Measurements from ENCODE around the gene IL17RC. TPM values are rescaled to one million over a fixed set of nuclear protein-coding genes. Genes with fewer than 3 reads are reported as not detected.

IL17RC gene
- total and polyA plus RNA-seq, 2 donors (not counting 3 experiments of a cell fraction or from before 2014, with no cell fraction given), result 18.7 to 19.9 TPM

DNA sequence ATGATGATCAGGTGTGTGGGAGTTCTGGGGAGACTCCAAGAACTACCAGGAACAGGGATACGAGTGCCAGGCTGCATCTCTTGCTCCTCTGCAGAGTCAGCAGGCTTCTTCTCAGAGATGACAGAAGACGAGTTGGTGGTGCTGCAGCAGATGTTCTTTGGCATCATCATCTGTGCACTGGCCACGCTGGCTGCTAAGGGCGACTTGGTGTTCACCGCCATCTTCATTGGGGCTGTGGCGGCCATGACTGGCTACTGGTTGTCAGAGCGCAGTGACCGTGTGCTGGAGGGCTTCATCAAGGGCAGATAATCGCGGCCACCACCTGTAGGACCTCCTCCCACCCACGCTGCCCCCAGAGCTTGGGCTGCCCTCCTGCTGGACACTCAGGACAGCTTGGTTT lies 27.4 kb downstream of the IL17RC start:
- ChIA-PET CTCF (interaction anchor here (1.0 kb wide), 1 partner anchor 11 kb away, joined by 4 read pairs; the partner anchor contains the start of gene CRELD1), POLR2A (no interaction called here)

More for the DNA sequence above, 27.4 kb downstream of the IL17RC start:
- FAIRE-seq (no peak), DNase-seq (ENCODE audit: low read depth, low spot score) (no peak)
- no peaks in the 10 kb centered on the region for H3K27me3 ChIP-seq (ENCODE audit: control insufficient read depth in 2 of 2, insufficient read depth in 2 of 2, low read length in 2 of 2)
- dilution Hi-C loops (cut with MboI; ENCODE audit: extremely low pct_ligation_motif_present, low sequenced_read_pairs), result no loop called here
- no peaks in the 10 kb centered on the region for H3K9me3 ChIP-seq (replicated peaks; ENCODE audit: control insufficient read depth, insufficient read depth, low read length)
- intact Hi-C loops (cut with micrococcal nuclease), result no loop called here
- no peaks in the 10 kb centered on the region for H3K9me1 ChIP-seq (replicated peaks; ENCODE audit: control insufficient read depth, extremely low read depth, insufficient read depth, low read length)
- H2AFZ ChIP-seq (ENCODE audit: low read depth, low read length), result no peak overlapping the region
- no peaks in the 10 kb centered on the region for H3K79me2 ChIP-seq (ENCODE audit: control insufficient read depth, insufficient read depth, low read length)
- H4K20me1 ChIP-seq (replicated peaks; ENCODE audit: control insufficient read depth, extremely low read depth, insufficient read depth, low read length), result no peaks in the 10 kb centered on the region
- TF ChIP-seq POLR2AphosphoS5 (IDR thresholded peaks at IDR 0.05; ENCODE audit: insufficient read depth, low read depth, low read length) (no peak), POLR2A (IDR thresholded peaks at IDR 0.05; ENCODE audit: low read depth, low read length) (no peak), GATA2 (IDR thresholded peaks at IDR 0.05; ENCODE audit: insufficient read depth, insufficient read length, low read depth, low read length) (no peak), JUN (IDR thresholded peaks at IDR 0.05; ENCODE audit: borderline replicate concordance, insufficient read depth, insufficient read length, low read depth) (no peak), MYC (IDR thresholded peaks at IDR 0.05; ENCODE audit: low read depth, low read length) (no peak), FOS (IDR thresholded peaks at IDR 0.05; ENCODE audit: borderline replicate concordance, insufficient read depth, low read length) (no peak), EZH2 (IDR thresholded peaks at IDR 0.05; ENCODE audit: borderline replicate concordance, low read depth, low read length, severe bottlenecking) (no peak)
- TF ChIP-seq, protein P1, sequence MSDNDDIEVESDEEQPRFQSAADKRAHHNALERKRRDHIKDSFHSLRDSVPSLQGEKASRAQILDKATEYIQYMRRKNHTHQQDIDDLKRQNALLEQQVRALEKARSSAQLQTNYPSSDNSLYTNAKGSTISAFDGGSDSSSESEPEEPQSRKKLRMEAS (IDR thresholded peaks at IDR 0.05; ENCODE audit: insufficient read depth, insufficient read length), result no peak
- TF ChIP-seq, protein P2, sequence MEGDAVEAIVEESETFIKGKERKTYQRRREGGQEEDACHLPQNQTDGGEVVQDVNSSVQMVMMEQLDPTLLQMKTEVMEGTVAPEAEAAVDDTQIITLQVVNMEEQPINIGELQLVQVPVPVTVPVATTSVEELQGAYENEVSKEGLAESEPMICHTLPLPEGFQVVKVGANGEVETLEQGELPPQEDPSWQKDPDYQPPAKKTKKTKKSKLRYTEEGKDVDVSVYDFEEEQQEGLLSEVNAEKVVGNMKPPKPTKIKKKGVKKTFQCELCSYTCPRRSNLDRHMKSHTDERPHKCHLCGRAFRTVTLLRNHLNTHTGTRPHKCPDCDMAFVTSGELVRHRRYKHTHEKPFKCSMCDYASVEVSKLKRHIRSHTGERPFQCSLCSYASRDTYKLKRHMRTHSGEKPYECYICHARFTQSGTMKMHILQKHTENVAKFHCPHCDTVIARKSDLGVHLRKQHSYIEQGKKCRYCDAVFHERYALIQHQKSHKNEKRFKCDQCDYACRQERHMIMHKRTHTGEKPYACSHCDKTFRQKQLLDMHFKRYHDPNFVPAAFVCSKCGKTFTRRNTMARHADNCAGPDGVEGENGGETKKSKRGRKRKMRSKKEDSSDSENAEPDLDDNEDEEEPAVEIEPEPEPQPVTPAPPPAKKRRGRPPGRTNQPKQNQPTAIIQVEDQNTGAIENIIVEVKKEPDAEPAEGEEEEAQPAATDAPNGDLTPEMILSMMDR (IDR thresholded peaks at IDR 0.05; ENCODE audit: extremely low read depth in 1 of 2, insufficient read depth in 1 of 2, low read depth in 1 of 2, low read length in 2 of 2), result no peak
- H3K4me1 ChIP-seq (ENCODE audit: control insufficient read depth, extremely low read depth, insufficient read depth, low read length), result peaks cover 3% of the 10 kb centered on the region
- no peak overlapping the region for H3K27ac ChIP-seq (ENCODE audit: insufficient read depth, low read depth, low read length)
- no peak overlapping the region for H3K9ac ChIP-seq (replicated peaks; ENCODE audit: extremely low read depth, insufficient read depth, low read length)
- no peak overlapping the region for H3K4me3 ChIP-seq (replicated peaks in 1 of 3; ENCODE audit: insufficient read depth in 1 of 3, low read depth in 1 of 3, low read length in 3 of 3)
- H3K4me2 ChIP-seq (ENCODE audit: insufficient read depth, low read length), result no peak overlapping the region
- no TSS peak for BruUV-seq (replicated peaks)
- H3K36me3 ChIP-seq (ENCODE audit: control insufficient read depth in 2 of 2, extremely low read depth in 1 of 2, insufficient read depth in 2 of 2, low read length in 2 of 2), result peaks cover 0 to 3% of the 10 kb centered on the region in 2 experiments

Data from endothelial cell of umbilical vein (primary cell).